ENCODE data around the gene MRPS2. TPM values are rescaled to one million over a fixed set of nuclear protein-coding genes. Genes with fewer than 3 reads are reported as not detected.

Gene MRPS2
- total and polyA plus RNA-seq, 9 of the 15 experiments (the other 6 are each of a cell fraction or from before 2014, with no cell fraction given), result 8.0 to 167 (median 81.3) TPM

DNA sequence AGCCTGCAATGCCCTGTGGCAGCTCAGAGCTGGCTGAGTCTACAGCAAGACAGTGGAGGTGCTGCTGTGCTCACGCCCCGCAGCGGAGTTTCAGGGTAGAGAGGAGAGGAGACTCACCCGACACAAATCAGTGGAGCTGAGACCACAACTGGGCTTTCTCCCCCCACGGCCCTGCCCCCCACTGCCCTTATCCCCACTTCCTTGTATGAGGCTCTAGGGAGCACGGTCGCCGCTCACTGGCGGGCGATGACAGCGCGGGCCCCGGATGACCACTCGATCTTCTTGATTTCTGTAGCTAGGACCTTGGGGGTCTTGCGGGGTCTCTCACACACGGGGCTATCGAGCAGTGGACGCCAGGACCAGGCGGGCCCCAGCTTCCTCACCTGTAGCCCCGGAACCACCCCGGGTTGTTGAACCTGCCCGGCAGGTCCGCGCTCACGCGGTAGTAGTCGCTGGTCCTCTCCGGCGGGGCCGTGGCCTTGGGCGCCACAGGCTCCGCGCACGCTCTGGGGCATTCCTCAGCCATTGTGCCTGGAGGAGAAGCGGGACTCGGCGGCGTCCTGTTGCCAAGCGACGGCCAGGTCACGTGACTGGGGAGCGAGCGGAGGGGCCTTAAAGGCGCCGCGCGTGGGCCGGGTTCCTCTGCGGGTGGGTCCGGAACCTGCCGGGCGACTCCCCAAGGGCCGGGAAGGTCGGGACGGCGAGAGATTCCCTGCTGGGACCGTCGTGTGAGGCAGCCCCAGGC is 984 bp upstream of the MRPS2 start (continued):
- TF ChIP-seq NR2F6 (CRISPR knock-in tag; IDR thresholded peaks at IDR 0.05) (no peak), HMGN3 (IDR thresholded peaks at IDR 0.05; ENCODE audit: borderline replicate concordance, extremely low read depth, insufficient read length, low read depth, low read length) (peak; percentile 53), CBX3 (IDR thresholded peaks at IDR 0.05; ENCODE audit: borderline replicate concordance in 1 of 2, low read length in 2 of 2) (no peak), NRF1 (conservative IDR thresholded peaks at IDR 0.05 in 1 of 2, IDR thresholded peaks at IDR 0.05 in 1 of 2) (peak; percentile 79 to 85), CBX8 (IDR thresholded peaks at IDR 0.05; ENCODE audit: borderline replicate concordance, extremely low read depth, low read depth, low read length, poor library complexity, severe bottlenecking) (no peak), SMARCC2 (IDR thresholded peaks at IDR 0.05; ENCODE audit: low read depth) (no peak), U2AF1 (optimal IDR thresholded peaks at IDR 0.05; ENCODE audit: low read depth, low read length) (no peak), SREBF2 (CRISPR knock-in tag; IDR thresholded peaks at IDR 0.05) (no peak), PHF21A (IDR thresholded peaks at IDR 0.05; ENCODE audit: borderline replicate concordance, low read depth) (no peak), HOXB6 (CRISPR knock-in tag; IDR thresholded peaks at IDR 0.05; ENCODE audit: borderline replicate concordance) (no peak), ZFX (CRISPR knock-in tag; IDR thresholded peaks at IDR 0.05) (no peak), RFX7 (CRISPR knock-in tag; IDR thresholded peaks at IDR 0.05) (no peak), PTTG1 (tag; IDR thresholded peaks at IDR 0.05; ENCODE audit: low read depth) (no peak), HDAC1 (IDR thresholded peaks at IDR 0.05) (peak in 1 of 2 experiments; percentile 97; a peak in 2 of 4 replicates), CBFA2T3 (IDR thresholded peaks at IDR 0.05) (no peak), ZBTB17 (CRISPR knock-in tag; IDR thresholded peaks at IDR 0.05) (no peak), GABPB2 (CRISPR knock-in tag; conservative IDR thresholded peaks at IDR 0.05) (no peak), SLC30A9 (CRISPR knock-in tag; IDR thresholded peaks at IDR 0.05) (no peak)
- TF ChIP-seq, protein P1, sequence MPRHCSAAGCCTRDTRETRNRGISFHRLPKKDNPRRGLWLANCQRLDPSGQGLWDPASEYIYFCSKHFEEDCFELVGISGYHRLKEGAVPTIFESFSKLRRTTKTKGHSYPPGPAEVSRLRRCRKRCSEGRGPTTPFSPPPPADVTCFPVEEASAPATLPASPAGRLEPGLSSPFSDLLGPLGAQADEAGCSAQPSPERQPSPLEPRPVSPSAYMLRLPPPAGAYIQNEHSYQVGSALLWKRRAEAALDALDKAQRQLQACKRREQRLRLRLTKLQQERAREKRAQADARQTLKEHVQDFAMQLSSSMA (CRISPR knock-in tag; IDR thresholded peaks at IDR 0.05), result no peak
- TF ChIP-seq, protein P2, sequence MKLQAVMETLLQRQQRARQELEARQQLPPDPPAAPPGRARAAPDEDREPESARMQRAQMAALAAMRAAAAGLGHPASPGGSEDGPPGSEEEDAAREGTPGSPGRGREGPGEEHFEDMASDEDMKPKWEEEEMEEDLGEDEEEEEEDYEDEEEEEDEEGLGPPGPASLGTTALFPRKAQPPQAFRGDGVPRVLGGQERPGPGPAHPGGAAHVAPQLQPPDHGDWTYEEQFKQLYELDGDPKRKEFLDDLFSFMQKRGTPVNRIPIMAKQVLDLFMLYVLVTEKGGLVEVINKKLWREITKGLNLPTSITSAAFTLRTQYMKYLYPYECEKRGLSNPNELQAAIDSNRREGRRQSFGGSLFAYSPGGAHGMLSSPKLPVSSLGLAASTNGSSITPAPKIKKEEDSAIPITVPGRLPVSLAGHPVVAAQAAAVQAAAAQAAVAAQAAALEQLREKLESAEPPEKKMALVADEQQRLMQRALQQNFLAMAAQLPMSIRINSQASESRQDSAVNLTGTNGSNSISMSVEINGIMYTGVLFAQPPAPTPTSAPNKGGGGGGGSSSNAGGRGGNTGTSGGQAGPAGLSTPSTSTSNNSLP (IDR thresholded peaks at IDR 0.05; ENCODE audit: borderline replicate concordance, low read depth, low read length), result no peak
- TF ChIP-seq, protein P3, sequence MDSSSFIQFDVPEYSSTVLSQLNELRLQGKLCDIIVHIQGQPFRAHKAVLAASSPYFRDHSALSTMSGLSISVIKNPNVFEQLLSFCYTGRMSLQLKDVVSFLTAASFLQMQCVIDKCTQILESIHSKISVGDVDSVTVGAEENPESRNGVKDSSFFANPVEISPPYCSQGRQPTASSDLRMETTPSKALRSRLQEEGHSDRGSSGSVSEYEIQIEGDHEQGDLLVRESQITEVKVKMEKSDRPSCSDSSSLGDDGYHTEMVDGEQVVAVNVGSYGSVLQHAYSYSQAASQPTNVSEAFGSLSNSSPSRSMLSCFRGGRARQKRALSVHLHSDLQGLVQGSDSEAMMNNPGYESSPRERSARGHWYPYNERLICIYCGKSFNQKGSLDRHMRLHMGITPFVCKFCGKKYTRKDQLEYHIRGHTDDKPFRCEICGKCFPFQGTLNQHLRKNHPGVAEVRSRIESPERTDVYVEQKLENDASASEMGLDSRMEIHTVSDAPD (CRISPR knock-in tag; IDR thresholded peaks at IDR 0.05), result no peak
- TF ChIP-seq, protein P4, sequence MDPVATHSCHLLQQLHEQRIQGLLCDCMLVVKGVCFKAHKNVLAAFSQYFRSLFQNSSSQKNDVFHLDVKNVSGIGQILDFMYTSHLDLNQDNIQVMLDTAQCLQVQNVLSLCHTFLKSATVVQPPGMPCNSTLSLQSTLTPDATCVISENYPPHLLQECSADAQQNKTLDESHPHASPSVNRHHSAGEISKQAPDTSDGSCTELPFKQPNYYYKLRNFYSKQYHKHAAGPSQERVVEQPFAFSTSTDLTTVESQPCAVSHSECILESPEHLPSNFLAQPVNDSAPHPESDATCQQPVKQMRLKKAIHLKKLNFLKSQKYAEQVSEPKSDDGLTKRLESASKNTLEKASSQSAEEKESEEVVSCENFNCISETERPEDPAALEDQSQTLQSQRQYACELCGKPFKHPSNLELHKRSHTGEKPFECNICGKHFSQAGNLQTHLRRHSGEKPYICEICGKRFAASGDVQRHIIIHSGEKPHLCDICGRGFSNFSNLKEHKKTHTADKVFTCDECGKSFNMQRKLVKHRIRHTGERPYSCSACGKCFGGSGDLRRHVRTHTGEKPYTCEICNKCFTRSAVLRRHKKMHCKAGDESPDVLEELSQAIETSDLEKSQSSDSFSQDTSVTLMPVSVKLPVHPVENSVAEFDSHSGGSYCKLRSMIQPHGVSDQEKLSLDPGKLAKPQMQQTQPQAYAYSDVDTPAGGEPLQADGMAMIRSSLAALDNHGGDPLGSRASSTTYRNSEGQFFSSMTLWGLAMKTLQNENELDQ (CRISPR knock-in tag; IDR thresholded peaks at IDR 0.05; ENCODE audit: borderline replicate concordance), result no peak
